HepG2 (cell line): Measurements from ENCODE around the gene FGFR3. TPM values are rescaled to one million over a fixed set of nuclear protein-coding genes. Genes with fewer than 3 reads are reported as not detected.

Experiments used
- AKAP8 ChIP-seq: sonication (generic); formaldehyde crosslinking; IDR thresholded peaks from 2 replicates; pipeline ENCODE4 v1.5.1; 2020; ENCODE audit warnings: mild to moderate bottlenecking, missing genetic modification reagents
- ATF1 ChIP-seq: IDR thresholded peaks from 2 replicates; pipeline ENCODE4 v1.6.1; 2016; ENCODE audit warnings: mild to moderate bottlenecking, control low read depth
- CCAR2 ChIP-seq: fragments of 200-400 bp; formaldehyde crosslinking; optimal IDR thresholded peaks from 2 replicates; pipeline ENCODE3; 2018; ENCODE audit warnings: low read depth, mild to moderate bottlenecking, low read length, moderate library complexity
- ELF4 ChIP-seq: sonication (generic); formaldehyde crosslinking; IDR thresholded peaks from 2 replicates; pipeline ENCODE4 v1.5.0; 2020; ENCODE audit warnings: missing genetic modification reagents, mild to moderate bottlenecking, moderate library complexity, borderline replicate concordance
- GPN1 ChIP-seq: sonication (generic); formaldehyde crosslinking; IDR thresholded peaks from 2 replicates; pipeline ENCODE4 v1.5.1; 2020; ENCODE audit warnings: missing genetic modification reagents, borderline replicate concordance
- KAT8 ChIP-seq: IDR thresholded peaks from 2 replicates; pipeline ENCODE4 v1.6.1; 2016; ENCODE audit warnings: missing genetic modification reagents, missing compliant biosample characterization
- KDM1A ChIP-seq: IDR thresholded peaks from 2 replicates; pipeline ENCODE4 v1.6.1; 2016; ENCODE audit warnings: missing compliant biosample characterization
- MAZ ChIP-seq, 2 experiments: sonication (generic) in 1 of 2; formaldehyde crosslinking in 1 of 2; IDR thresholded peaks; 2 replicates each; pipeline versions ENCODE4 v1.5.0 to v1.6.1; 2012 to 2020; ENCODE audit warnings: low read depth in 2 of 2, mild to moderate bottlenecking in 2 of 2, borderline replicate concordance in 1 of 2, improper control_type of control experiment in 1 of 2, low read length in 1 of 2, missing genetic modification reagents in 1 of 2, moderate library complexity in 1 of 2
- MLX ChIP-seq: IDR thresholded peaks from 2 replicates; pipeline ENCODE4 v1.6.1; 2016
- NONO ChIP-seq, 2 experiments: fragments of 450-650 bp in 1 of 2; sonication (generic) in 1 of 2; formaldehyde crosslinking in 1 of 2; IDR thresholded peaks in 1 of 2; conservative IDR thresholded peaks in 1 of 2; 2 replicates each; pipeline versions ENCODE4 v1.6.1 to v1.8.0; 2017 to 2022; ENCODE audit warnings: mild to moderate bottlenecking in 1 of 2, missing genetic modification reagents in 1 of 2, moderate library complexity in 1 of 2
- PHF21A ChIP-seq: sonication (generic); formaldehyde crosslinking; IDR thresholded peaks from 2 replicates; pipeline ENCODE4 v1.5.0; 2020; ENCODE audit warnings: mild to moderate bottlenecking, missing genetic modification reagents
- PRDM15 ChIP-seq: sonication (generic); formaldehyde crosslinking; IDR thresholded peaks from 2 replicates; pipeline ENCODE4 v1.4.0; 2020; ENCODE audit warnings: missing genetic modification reagents
- RBM39 ChIP-seq: fragments of 200-400 bp; formaldehyde crosslinking; IDR thresholded peaks from one replicate; pipeline ENCODE4 v1.6.1; 2018; ENCODE audit warnings: antibody characterized with exemption, mild to moderate bottlenecking, low read depth, low read length; ENCODE audit not compliant: poor library complexity, severe bottlenecking
- SMARCE1 ChIP-seq: fragments of 450-650 bp; IDR thresholded peaks from 2 replicates; pipeline ENCODE4 v1.6.1; 2017; ENCODE audit warnings: borderline replicate concordance
- TOE1 ChIP-seq: sonication (generic); formaldehyde crosslinking; IDR thresholded peaks from 2 replicates; pipeline ENCODE4 v1.4.0; 2020; ENCODE audit warnings: mild to moderate bottlenecking, missing genetic modification reagents
- XRCC5 ChIP-seq: fragments of 200-400 bp; formaldehyde crosslinking; optimal IDR thresholded peaks from 2 replicates; pipeline ENCODE3; 2017; ENCODE audit warnings: mild to moderate bottlenecking, low read length
- ZBTB7B ChIP-seq: sonication (generic); formaldehyde crosslinking; IDR thresholded peaks from 2 replicates; pipeline ENCODE4 v1.4.0; 2020; ENCODE audit warnings: missing genetic modification reagents
- ZNF264 ChIP-seq: sonication (generic); formaldehyde crosslinking; IDR thresholded peaks from 2 replicates; pipeline ENCODE4 v1.4.0; 2020; ENCODE audit warnings: missing genetic modification reagents
- ZNF367 ChIP-seq: sonication (generic); formaldehyde crosslinking; IDR thresholded peaks from 2 replicates; pipeline ENCODE4 v1.4.0; 2020; ENCODE audit warnings: missing genetic modification reagents, borderline replicate concordance
- ZNF577 ChIP-seq: sonication (generic); formaldehyde crosslinking; IDR thresholded peaks from 2 replicates; pipeline ENCODE4 v1.4.0; 2020; ENCODE audit warnings: mild to moderate bottlenecking, low read depth, missing genetic modification reagents, borderline replicate concordance
- ZNF609 ChIP-seq: sonication (generic); formaldehyde crosslinking; IDR thresholded peaks from 2 replicates; pipeline ENCODE4 v1.4.0; 2020; ENCODE audit warnings: mild to moderate bottlenecking, missing genetic modification reagents, borderline replicate concordance
- ZNF878 ChIP-seq: sonication (generic); formaldehyde crosslinking; IDR thresholded peaks from 2 replicates; pipeline ENCODE4 v1.8.1; 2023; ENCODE audit warnings: mild to moderate bottlenecking, missing genetic modification reagents, moderate library complexity
- polyA plus RNA-seq, 8 experiments: library from polyadenylated mRNA; depleted of rRNA in 3 of 8; stranded (reverse) in 7 of 8; unstranded in 1 of 8; fragments of >200 nt; fragmentation: Illumina TruSeq in 4 of 8; extraction: Trizol in 4 of 8; gene quantifications; 2 replicates each; pipeline versions ENCODE4 v1.2.1 to v1.2.3, GENCODE V29; 2011 to 2016; ENCODE audit warnings: low read depth in 4 of 8, missing spikeins in 1 of 8, mixed read lengths in 1 of 8; ENCODE audit not compliant: insufficient read depth in 1 of 8
- total RNA-seq, 5 experiments: library from RNA; depleted of rRNA; stranded (reverse); fragments of >200 nt; fragmentation: Illumina TruSeq; extraction: Trizol; gene quantifications; 2 replicates each; pipeline ENCODE4 v1.2.3, GENCODE V29; 2016; ENCODE audit warnings: low read depth in 1 of 5

The FGFR3 gene
- total and polyA plus RNA-seq, 2 of the 13 experiments (the other 11 are each of a cell fraction or from before 2014, with no cell fraction given) = 103 to 109 TPM

GRCh38 chr4:1759818-1760223, 33.3 kb upstream of the FGFR3 start (continued):
- TF ChIP-seq XRCC5 (no peak), AKAP8 (CRISPR knock-in tag) (0 out of 2 replicates have a peak, but pooled peaks have one; percentile 54), CCAR2 (no peak), NONO (IDR thresholded peaks at IDR 0.05) (no peak), NONO (CRISPR knock-in tag; conservative IDR thresholded peaks at IDR 0.05) (peak; percentile 59; the same call in 1 of the 2 replicates), PRDM15 (CRISPR knock-in tag) (no peak), ZNF878 (CRISPR knock-in tag) (no peak), GPN1 (CRISPR knock-in tag) (no peak), KAT8 (CRISPR knock-in tag) (0 out of 2 replicates have a peak, but pooled peaks have one; percentile 28), ZNF264 (CRISPR knock-in tag) (no peak), TOE1 (CRISPR knock-in tag) (no peak), MAZ (IDR thresholded peaks at IDR 0.05; ENCODE audit: borderline replicate concordance, low read depth, low read length) (no peak), MAZ (CRISPR knock-in tag; IDR thresholded peaks at IDR 0.05; ENCODE audit: low read depth) (0 out of 2 replicates have a peak, but pooled peaks have one; percentile 36), KDM1A (CRISPR knock-in tag) (no peak), ATF1 (no peak), ZNF609 (CRISPR knock-in tag) (no peak), ELF4 (CRISPR knock-in tag) (no peak), ZBTB7B (CRISPR knock-in tag) (peak; percentile 51; the same call in 1 of the 2 replicates), RBM39 (peak; percentile 45), PHF21A (CRISPR knock-in tag) (peak; percentile 55), ZNF577 (CRISPR knock-in tag) (no peak), SMARCE1 (no peak), MLX (CRISPR knock-in tag) (no peak), ZNF367 (CRISPR knock-in tag) (no peak)
